Measurements from ENCODE around the gene LPP.

The LPP gene

DNA sequence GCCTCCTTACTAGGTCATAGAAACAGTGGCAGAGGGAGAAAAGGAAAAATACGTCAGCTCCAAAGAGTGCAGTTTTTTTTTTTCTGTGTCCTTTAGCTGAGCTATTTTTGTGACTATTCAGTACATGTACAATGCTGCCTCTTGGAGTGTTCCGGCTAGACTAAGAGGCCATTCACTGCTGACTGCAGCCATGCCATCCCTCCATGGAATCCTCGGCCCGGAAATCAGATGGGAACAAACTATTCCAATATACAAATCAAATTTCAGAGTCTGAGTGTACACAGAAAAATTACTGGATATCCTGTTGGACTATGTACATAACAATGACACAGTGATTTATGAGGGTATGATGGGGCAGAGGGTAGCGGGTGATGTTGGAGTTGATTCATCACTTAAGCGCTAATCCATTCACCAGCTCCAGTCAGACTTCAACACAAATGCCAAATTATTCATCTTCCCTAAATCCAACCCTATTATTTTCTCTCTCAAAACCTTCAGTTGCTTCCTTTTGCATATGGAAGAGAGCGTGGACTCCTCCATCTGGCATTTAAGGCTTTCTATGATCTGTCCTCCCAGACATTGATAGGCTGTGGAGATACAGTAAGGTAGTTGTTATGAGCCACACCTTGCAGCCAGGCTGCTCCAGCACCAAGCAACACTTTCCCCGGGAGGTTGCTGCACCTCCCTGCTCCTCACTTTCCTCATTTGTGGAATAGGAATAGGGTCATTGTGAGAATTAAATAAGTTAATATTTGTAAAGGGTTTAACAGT is 109.1 kb downstream of the LPP start:
- Histone ChIP-seq H3K4me3 (ENCODE audit: low read depth, low read length) (no peak overlapping the region), H3K27me3 (ENCODE audit: control insufficient read depth, insufficient read depth, low read length) (no peaks in the 10 kb centered on the region), H3K9ac (ENCODE audit: low read depth, low read length) (no peak overlapping the region), H3K36me3 (ENCODE audit: control insufficient read depth, insufficient read depth, low read length) (no peaks in the 10 kb centered on the region), H3K9me3 (ENCODE audit: control insufficient read depth, insufficient read depth, low read length) (no peaks in the 10 kb centered on the region), H3K4me1 (ENCODE audit: control insufficient read depth, insufficient read depth, low read length) (peaks cover 18% of the 10 kb centered on the region)

DNA sequence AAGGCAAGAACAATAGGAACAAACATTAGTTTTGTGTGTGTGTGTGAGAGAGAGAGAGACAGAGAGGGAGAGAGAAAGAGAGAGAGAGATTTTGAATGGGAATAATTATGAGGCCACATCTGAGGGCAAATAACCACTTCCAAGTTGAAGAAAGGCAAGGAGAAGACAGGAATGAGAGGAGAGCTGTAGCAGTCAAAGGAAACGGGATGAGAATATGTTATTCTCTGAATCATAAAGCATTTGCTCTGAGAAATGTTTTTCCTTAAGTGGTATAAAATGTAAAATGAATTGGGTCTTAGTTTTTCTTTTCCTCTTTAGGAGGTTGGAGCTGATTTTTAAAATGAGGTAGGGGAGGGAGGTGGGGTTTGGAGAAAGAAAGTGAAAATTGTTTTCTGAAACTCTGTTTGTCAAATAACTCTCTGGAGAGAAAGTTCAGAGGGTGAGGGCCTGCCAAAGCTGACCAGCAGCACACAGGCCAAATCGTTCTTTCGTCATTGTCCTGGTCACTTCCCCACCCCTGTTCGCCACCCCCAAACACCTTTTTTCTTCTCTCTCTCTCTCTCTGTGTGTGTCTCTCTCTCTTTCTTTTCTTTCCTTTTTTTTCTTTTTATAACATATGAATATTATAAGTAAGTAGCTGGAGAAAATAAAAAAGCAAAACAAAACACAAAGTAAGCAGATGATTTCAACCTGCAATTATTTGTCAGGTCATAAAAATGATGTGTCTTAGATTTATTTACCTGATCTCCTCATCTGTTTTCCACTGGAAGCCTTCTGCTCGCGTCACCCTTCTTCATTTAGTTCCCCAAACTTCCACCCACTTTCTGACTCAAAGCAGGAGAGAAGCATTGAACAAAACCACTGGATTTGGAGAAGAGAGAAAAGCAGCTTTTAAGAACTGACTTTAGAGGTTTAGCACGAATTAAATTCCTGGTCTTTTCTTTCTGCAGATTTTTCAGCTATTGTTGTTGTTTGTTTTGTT is 110.6 kb downstream of the LPP start:
- H3K4me1 ChIP-seq (ENCODE audit: control insufficient read depth, insufficient read depth, low read length) = peaks cover 28% of the 10 kb centered on the region
- H3K27me3 ChIP-seq (ENCODE audit: control insufficient read depth, insufficient read depth, low read length) = no peaks in the 10 kb centered on the region
- H3K36me3 ChIP-seq (ENCODE audit: control insufficient read depth, insufficient read depth, low read length) = no peaks in the 10 kb centered on the region
- no peak overlapping the region for H3K4me3 ChIP-seq (ENCODE audit: low read depth, low read length)
- no peaks in the 10 kb centered on the region for H3K9me3 ChIP-seq (ENCODE audit: control insufficient read depth, insufficient read depth, low read length)
- no peak overlapping the region for H3K9ac ChIP-seq (ENCODE audit: low read depth, low read length)

DNA sequence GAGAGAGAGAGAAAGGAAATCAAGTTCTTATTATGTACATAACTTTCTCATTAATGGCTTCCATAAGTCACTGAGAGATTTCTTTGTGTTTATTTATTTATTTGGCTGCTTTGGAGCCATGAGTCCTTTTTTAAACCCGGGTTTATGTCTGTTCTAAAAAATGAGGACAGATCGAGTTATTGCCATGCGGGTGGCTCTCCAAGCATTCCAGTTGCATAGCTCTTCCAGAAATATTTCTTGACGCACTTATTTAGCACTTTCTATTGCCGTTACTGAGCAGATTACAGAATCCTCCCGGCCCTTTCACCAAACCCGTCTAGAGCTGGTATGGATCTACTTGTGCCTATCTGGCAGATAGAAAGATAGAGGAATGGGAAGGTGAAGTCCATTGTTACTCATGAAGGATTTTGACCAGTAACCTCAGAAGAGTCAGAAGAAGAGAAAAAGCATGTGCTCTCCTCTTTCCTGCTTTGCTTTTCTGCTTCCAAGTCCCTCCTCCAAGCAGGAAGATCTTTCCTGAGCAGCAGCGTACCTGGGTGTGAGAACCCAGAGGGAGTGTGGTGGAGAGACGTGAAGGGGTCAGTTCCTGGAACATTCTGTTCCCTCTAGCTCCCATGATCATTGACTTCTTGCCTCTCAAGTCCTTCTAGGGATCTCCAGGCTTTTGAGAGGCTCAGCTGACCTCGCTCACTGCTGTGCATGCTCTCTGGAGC is 112.8 kb downstream of the LPP start:
- Histone ChIP-seq H3K36me3 (ENCODE audit: control insufficient read depth, insufficient read depth, low read length) (no peaks in the 10 kb centered on the region), H3K4me1 (ENCODE audit: control insufficient read depth, insufficient read depth, low read length) (peaks cover 28% of the 10 kb centered on the region), H3K9ac (ENCODE audit: low read depth, low read length) (no peak overlapping the region), H3K4me3 (ENCODE audit: low read depth, low read length) (no peak overlapping the region), H3K27me3 (ENCODE audit: control insufficient read depth, insufficient read depth, low read length) (no peaks in the 10 kb centered on the region), H3K9me3 (ENCODE audit: control insufficient read depth, insufficient read depth, low read length) (no peaks in the 10 kb centered on the region)

DNA sequence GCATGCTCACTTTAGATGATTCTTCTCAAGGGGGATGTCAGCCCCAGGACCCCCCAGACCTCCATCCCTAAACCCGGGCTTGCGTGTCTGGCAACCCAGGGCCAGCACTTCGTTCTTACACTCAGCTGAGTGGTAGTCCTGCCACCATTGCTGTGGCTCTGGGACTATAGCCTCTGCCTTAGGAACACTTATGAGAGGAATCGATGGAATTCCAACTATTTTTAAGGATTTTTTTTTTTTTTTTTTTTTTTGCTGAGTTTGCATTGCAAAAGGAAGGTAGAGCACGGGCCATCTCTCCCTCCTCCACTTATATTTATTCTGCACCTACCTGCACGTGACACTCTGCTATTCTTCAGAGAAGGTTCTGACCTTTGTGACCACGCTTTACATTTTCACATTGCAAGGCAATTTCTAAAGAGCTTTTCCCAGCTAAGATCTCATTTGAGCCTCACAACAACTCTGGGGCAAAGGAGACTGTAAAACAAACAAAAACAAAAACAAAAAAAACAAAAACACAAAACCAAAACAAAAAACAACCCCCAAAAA is 113.9 kb downstream of the LPP start:
- no peaks in the 10 kb centered on the region for H3K9me3 ChIP-seq (ENCODE audit: control insufficient read depth, insufficient read depth, low read length)
- H3K4me1 ChIP-seq (ENCODE audit: control insufficient read depth, insufficient read depth, low read length) = peaks cover 28% of the 10 kb centered on the region
- no peak overlapping the region for H3K4me3 ChIP-seq (ENCODE audit: low read depth, low read length)
- H3K36me3 ChIP-seq (ENCODE audit: control insufficient read depth, insufficient read depth, low read length) = no peaks in the 10 kb centered on the region
- H3K9ac ChIP-seq (ENCODE audit: low read depth, low read length) = no peak overlapping the region
- no peaks in the 10 kb centered on the region for H3K27me3 ChIP-seq (ENCODE audit: control insufficient read depth, insufficient read depth, low read length)

DNA sequence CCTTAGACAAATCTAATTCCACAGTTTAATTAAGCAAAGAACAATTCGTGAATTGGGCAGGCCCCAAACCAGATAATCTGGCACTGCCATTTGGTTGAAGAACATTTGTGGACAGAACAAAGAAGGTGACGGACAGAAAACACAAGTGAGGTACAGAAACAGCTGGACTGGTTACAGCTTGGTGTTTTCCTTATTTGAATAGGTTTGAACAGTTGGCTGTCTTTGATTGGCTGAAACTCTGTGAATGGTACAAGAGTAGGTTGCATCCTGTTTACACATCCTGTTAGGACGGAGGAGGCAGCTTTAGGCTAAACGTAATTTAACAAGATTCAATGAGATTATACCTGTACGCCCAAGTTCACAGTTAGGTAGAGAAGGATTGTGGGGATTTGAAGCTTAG is 114.4 kb downstream of the LPP start:
- Histone ChIP-seq H3K27me3 (ENCODE audit: control insufficient read depth, insufficient read depth, low read length) (no peaks in the 10 kb centered on the region), H3K4me3 (ENCODE audit: low read depth, low read length) (no peak overlapping the region), H3K9ac (ENCODE audit: low read depth, low read length) (no peak overlapping the region), H3K36me3 (ENCODE audit: control insufficient read depth, insufficient read depth, low read length) (no peaks in the 10 kb centered on the region), H3K9me3 (ENCODE audit: control insufficient read depth, insufficient read depth, low read length) (no peaks in the 10 kb centered on the region), H3K4me1 (ENCODE audit: control insufficient read depth, insufficient read depth, low read length) (peaks cover 28% of the 10 kb centered on the region)

DNA sequence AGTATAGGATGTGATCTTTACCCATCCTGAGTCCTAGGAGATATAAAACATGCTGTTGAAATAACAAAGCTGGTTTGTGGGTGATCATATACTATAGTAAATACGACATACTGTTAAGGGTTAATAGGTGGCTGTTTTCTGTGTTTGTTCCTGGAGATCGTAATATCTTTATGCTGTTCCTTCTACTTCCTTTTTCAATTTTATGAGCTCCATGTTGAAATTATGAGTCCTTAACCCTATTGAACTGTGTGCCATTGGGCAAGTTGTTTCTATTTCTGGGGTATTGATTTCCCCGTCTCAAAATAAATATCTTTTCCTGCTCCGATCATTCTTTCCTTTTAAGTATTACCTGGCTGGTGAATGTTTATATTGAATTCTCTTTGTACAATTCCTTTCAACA is 115.1 kb downstream of the LPP start:
- H3K4me3 ChIP-seq (ENCODE audit: low read depth, low read length) = no peak overlapping the region
- no peaks in the 10 kb centered on the region for H3K36me3 ChIP-seq (ENCODE audit: control insufficient read depth, insufficient read depth, low read length)
- no peak overlapping the region for H3K9ac ChIP-seq (ENCODE audit: low read depth, low read length)
- no peaks in the 10 kb centered on the region for H3K9me3 ChIP-seq (ENCODE audit: control insufficient read depth, insufficient read depth, low read length)
- no peaks in the 10 kb centered on the region for H3K27me3 ChIP-seq (ENCODE audit: control insufficient read depth, insufficient read depth, low read length)
- peaks cover 28% of the 10 kb centered on the region for H3K4me1 ChIP-seq (ENCODE audit: control insufficient read depth, insufficient read depth, low read length)

DNA sequence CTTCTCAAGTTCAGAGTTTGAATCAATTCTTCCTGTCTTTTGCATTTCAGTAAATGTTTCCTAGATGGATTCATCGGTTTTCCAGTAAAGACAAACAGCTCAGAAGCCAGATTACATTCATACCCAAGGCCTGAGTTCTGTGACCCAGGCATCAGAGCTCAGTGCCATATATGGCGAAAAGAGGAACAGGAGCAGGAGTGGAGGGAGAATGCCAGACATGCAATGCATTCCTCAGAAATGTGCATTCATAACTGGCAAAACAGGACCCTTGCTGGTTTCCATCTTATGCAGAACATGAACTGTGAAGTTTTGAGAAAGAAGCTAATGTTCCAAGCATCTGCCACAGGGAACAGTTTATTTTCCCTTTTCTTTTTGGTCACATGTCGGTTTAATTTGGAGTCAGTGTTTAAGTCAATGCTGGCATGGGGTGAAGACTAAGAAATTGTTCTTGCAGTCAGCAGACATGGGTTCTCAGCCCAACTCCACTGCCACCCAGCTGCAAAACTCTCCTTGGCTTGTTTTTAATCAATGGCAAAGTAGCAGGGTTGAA is 116.5 kb downstream of the LPP start:
- Histone ChIP-seq H3K9ac (ENCODE audit: low read depth, low read length) (no peak overlapping the region), H3K4me3 (ENCODE audit: low read depth, low read length) (no peak overlapping the region), H3K9me3 (ENCODE audit: control insufficient read depth, insufficient read depth, low read length) (no peaks in the 10 kb centered on the region), H3K4me1 (ENCODE audit: control insufficient read depth, insufficient read depth, low read length) (peaks cover 24% of the 10 kb centered on the region), H3K27me3 (ENCODE audit: control insufficient read depth, insufficient read depth, low read length) (no peaks in the 10 kb centered on the region), H3K36me3 (ENCODE audit: control insufficient read depth, insufficient read depth, low read length) (no peaks in the 10 kb centered on the region)

DNA sequence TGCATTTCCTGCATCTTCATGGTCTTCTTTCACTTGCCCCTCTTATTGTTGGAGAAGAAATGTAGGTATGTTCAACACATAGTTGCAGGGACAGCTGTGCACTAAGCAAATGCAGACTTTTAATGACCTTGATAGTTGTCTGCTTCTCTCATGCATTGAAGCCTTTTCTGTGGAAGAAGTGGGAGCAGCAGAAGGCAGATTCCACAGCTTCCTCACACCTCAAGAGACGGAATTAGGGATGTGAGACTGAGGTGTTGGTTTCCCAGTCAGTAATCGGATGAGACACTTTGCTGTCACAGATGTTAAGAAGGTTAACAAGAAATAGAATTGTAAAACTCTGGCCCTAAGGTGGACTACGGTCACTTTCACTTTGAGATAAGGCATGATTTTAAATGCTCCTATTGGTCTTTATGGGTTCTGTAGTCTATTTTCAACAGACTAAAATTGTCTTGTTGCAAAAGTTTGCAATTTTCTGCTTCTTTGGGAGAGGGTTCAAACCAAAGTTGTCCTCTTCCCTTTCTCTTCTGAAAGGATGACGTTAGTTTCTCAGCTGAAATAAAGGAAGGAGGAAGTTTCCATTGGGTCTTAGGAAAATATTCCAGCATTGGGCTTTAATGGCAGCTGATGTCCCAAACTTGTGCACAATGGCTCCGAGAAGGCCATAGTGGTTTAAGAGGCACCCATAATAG is 117.4 kb downstream of the LPP start:
- Histone ChIP-seq H3K4me1 (ENCODE audit: control insufficient read depth, insufficient read depth, low read length) (peaks cover 23% of the 10 kb centered on the region), H3K36me3 (ENCODE audit: control insufficient read depth, insufficient read depth, low read length) (no peaks in the 10 kb centered on the region), H3K4me3 (ENCODE audit: low read depth, low read length) (no peak overlapping the region), H3K27me3 (ENCODE audit: control insufficient read depth, insufficient read depth, low read length) (no peaks in the 10 kb centered on the region), H3K9ac (ENCODE audit: low read depth, low read length) (no peak overlapping the region), H3K9me3 (ENCODE audit: control insufficient read depth, insufficient read depth, low read length) (no peaks in the 10 kb centered on the region)

DNA sequence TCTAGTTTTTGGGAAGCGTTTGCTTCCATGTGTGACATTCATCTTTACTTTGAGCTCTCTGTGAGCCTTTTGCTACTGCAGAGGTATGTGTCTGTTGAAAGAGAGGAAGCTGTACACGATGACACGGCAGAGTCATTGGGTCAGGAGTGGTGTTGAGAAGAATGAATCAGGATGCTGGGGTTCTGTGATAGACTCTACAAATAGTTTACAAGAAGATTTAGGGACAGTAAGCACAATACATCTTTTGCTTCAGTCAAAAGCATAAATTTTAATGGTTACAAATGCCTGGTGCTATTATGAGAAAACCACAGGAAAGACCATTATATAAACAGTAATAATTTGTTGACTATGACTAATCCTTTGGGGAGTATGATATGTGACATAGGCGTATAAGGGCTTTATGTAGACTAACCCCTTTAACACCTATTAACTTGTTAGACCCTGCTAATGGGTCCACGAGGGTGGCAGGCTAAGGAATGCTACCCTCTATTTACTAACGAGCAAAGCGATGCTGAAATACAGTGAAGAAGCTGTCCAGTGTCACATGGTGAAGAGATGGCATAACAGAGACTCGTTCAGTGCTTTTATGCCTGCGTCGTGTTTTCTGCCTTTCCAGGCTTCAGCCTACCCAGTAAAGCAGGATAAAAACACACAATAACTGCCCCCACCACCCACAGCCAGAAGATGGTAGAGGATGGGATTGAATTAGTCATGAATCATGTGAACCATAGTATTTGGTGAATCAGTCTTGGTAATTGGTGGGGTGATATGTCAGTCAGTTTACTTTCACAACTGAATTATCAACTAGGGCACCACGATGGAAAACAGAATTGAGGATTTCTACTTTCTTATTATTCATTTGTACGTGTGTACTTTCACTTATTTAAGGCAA is 118.8 kb downstream of the LPP start:
- Histone ChIP-seq H3K9ac (ENCODE audit: low read depth, low read length) (no peak overlapping the region), H3K4me1 (ENCODE audit: control insufficient read depth, insufficient read depth, low read length) (peaks cover 17% of the 10 kb centered on the region), H3K9me3 (ENCODE audit: control insufficient read depth, insufficient read depth, low read length) (no peaks in the 10 kb centered on the region), H3K27me3 (ENCODE audit: control insufficient read depth, insufficient read depth, low read length) (no peaks in the 10 kb centered on the region), H3K4me3 (ENCODE audit: low read depth, low read length) (no peak overlapping the region), H3K36me3 (ENCODE audit: control insufficient read depth, insufficient read depth, low read length) (no peaks in the 10 kb centered on the region)

DNA sequence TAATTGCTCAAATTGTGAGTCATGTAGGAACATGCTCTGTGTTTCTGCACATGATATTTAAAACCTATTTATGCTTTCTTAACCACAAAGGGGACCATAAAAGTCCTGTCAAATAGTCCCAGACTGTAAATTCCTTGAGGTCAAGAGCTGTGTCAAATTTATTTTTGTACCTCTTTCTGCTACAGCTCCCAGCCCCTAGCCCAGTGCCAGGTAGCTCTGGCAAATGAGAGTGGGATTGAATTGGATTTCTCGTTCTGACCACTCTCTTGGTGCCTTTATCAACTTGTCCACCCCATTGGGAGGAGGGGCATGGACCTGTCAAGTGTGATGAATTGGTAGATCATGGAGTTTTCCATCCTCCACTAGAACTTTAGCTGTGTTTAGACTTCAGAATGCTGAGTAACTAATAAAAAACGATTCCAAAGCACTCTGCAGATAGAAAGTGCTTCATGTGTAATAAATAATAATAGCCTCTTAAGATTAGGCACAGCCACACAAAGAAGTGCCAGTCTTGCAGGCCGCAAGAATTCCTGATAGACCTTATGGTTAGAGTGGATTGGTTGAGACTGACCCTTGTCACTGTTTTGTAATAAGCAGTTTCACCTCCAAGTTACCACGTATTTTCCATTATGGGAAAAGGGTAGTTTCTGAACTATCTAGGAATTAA is 120.4 kb downstream of the LPP start:
- no peaks in the 10 kb centered on the region for H3K36me3 ChIP-seq (ENCODE audit: control insufficient read depth, insufficient read depth, low read length)
- H3K4me3 ChIP-seq (ENCODE audit: low read depth, low read length) = no peak overlapping the region
- no peaks in the 10 kb centered on the region for H3K9me3 ChIP-seq (ENCODE audit: control insufficient read depth, insufficient read depth, low read length)
- H3K4me1 ChIP-seq (ENCODE audit: control insufficient read depth, insufficient read depth, low read length) = peaks cover 4% of the 10 kb centered on the region
- H3K9ac ChIP-seq (ENCODE audit: low read depth, low read length) = no peak overlapping the region
- H3K27me3 ChIP-seq (ENCODE audit: control insufficient read depth, insufficient read depth, low read length) = no peaks in the 10 kb centered on the region
